ENCODE results near the gene CSNK2A2.

CSNK2A2 gene

DNA sequence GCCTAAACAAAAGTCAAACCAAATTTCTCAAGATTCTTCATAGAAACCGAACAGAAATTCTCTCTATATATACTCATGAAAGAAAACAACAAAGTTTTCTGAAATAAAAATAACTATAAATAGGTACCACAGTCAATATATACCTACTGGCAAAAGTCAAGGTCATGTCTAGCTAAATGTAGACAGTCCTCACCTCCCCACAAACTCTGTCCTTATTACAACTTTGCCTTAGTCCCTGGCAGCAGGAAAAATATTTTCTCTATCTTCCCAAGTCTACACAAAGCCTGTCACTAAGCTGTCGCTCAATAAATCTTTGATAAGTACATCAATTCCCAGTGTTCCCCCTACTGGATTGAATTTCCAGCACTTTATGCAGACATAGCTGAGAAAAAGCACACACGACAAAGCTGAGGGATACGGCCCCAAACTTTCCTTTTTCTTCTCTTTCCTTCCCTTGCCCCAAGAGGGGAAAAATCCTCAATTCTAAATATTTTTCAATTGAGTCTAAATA lies 71.4 kb downstream of the CSNK2A2 start:
- Histone ChIP-seq H3K27me3 (replicated peaks; ENCODE audit: insufficient read depth, low read length) (no peaks in the 10 kb centered on the region), H3K27ac (ENCODE audit: low read length) (no peak overlapping the region; the same call in 1 of the 2 replicates), H4K20me1 (ENCODE audit: insufficient read depth, low read length) (peaks cover 10% of the 10 kb centered on the region), H3F3A (ENCODE audit: insufficient read depth, low read length) (peaks cover 27% of the 10 kb centered on the region), H3K4me3 (ENCODE audit: low read length) (no peak overlapping the region), H3K79me2 (ENCODE audit: low read length) (peaks cover 70% of the 10 kb centered on the region), H3K9me3 (replicated peaks; ENCODE audit: insufficient read depth, low read length) (no peaks in the 10 kb centered on the region), H3K4me2 (ENCODE audit: low read depth, low read length) (peak overlapping the region; percentile 89; the same call in 1 of the 2 replicates), H3K36me3 (replicated peaks; ENCODE audit: insufficient read depth, low read length) (no peaks in the 10 kb centered on the region), H2AFZ (ENCODE audit: low read length) (no peak overlapping the region), H3K4me1 (ENCODE audit: low read length) (peaks cover 25% of the 10 kb centered on the region), H3K9ac (ENCODE audit: low read length) (peak overlapping the region; percentile 19; the same call in 1 of the 2 replicates), H3K9me2 (replicated peaks; ENCODE audit: insufficient read depth, low read length) (no peaks in the 10 kb centered on the region)
- no peak for DNase-seq
- TF ChIP-seq EZH2phosphoT487 (IDR thresholded peaks at IDR 0.05; ENCODE audit: low read length) (no peak), EZH2 (optimal IDR thresholded peaks at IDR 0.05; ENCODE audit: low read depth, low read length) (no peak)
- TF ChIP-seq, protein P1, sequence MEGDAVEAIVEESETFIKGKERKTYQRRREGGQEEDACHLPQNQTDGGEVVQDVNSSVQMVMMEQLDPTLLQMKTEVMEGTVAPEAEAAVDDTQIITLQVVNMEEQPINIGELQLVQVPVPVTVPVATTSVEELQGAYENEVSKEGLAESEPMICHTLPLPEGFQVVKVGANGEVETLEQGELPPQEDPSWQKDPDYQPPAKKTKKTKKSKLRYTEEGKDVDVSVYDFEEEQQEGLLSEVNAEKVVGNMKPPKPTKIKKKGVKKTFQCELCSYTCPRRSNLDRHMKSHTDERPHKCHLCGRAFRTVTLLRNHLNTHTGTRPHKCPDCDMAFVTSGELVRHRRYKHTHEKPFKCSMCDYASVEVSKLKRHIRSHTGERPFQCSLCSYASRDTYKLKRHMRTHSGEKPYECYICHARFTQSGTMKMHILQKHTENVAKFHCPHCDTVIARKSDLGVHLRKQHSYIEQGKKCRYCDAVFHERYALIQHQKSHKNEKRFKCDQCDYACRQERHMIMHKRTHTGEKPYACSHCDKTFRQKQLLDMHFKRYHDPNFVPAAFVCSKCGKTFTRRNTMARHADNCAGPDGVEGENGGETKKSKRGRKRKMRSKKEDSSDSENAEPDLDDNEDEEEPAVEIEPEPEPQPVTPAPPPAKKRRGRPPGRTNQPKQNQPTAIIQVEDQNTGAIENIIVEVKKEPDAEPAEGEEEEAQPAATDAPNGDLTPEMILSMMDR (IDR thresholded peaks at IDR 0.05; ENCODE audit: low read length), result no peak

DNA sequence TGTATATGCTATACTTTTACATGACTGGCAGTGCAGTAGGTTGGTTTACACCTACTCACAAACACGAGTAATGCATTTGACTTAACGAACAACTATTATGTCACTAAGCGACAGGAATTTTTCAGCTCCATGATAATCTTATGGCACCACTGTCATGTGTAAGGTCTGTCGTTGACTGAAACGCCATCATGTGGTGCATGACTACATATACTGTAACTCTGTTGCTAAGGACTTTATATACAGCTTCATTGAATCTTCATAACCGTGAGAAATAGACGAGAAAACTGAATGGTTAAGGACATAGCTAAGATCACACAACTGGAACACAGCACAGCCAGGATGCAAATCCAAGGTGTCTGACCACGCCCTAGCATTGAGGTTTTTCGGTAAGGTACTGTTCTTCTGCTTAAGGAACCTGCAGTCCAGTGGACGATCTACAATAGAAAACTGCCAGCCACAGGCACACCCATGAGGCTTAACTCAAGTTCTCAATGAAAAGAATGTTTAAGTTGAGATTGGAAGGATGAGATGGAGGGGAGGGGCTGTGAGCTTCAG lies 72.0 kb downstream of the CSNK2A2 start:
- H3F3A ChIP-seq (ENCODE audit: insufficient read depth, low read length), result peaks cover 28% of the 10 kb centered on the region
- H4K20me1 ChIP-seq (ENCODE audit: insufficient read depth, low read length), result peaks cover 16% of the 10 kb centered on the region
- H3K9ac ChIP-seq (ENCODE audit: low read length), result no peak overlapping the region
- no peaks in the 10 kb centered on the region for H3K9me3 ChIP-seq (replicated peaks; ENCODE audit: insufficient read depth, low read length)
- no peaks in the 10 kb centered on the region for H3K27me3 ChIP-seq (replicated peaks; ENCODE audit: insufficient read depth, low read length)
- TF ChIP-seq, protein P1 (IDR thresholded peaks at IDR 0.05; ENCODE audit: low read length), result no peak
- TF ChIP-seq EZH2phosphoT487 (IDR thresholded peaks at IDR 0.05; ENCODE audit: low read length), result no peak
- TF ChIP-seq EZH2 (optimal IDR thresholded peaks at IDR 0.05; ENCODE audit: low read depth, low read length), result no peak
- H3K4me1 ChIP-seq (ENCODE audit: low read length), result peaks cover 30% of the 10 kb centered on the region
- H3K9me2 ChIP-seq (replicated peaks; ENCODE audit: insufficient read depth, low read length), result no peaks in the 10 kb centered on the region
- H3K36me3 ChIP-seq (replicated peaks; ENCODE audit: insufficient read depth, low read length), result no peaks in the 10 kb centered on the region
- H3K79me2 ChIP-seq (ENCODE audit: low read length), result peaks cover 76% of the 10 kb centered on the region
- H3K4me2 ChIP-seq (ENCODE audit: low read depth, low read length), result no peak overlapping the region
- no peak overlapping the region for H3K27ac ChIP-seq (ENCODE audit: low read length)
- H3K4me3 ChIP-seq (ENCODE audit: low read length), result no peak overlapping the region
- no peak for DNase-seq
- no peak overlapping the region for H2AFZ ChIP-seq (ENCODE audit: low read length)

DNA sequence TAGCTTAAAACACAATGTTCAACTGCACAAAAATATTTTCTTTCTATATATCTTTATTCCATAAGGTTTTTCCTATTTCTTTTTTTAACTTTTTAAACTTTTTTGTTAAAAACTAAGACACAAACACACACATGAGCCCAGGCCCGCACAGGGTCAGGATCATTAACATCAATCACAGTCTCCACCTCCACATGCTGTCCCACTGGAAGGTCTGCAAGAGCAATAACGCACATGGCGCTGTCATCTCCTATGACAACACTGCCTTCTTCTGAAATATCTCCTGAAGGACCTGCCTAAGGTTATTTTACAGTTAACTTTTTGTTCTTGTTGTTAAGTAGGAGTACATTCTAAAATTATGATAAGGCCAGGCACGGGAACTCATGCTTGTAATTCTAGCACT lies 72.9 kb downstream of the CSNK2A2 start:
- H3K4me2 ChIP-seq (ENCODE audit: low read depth, low read length), result no peak overlapping the region
- peaks cover 30% of the 10 kb centered on the region for H3K4me1 ChIP-seq (ENCODE audit: low read length)
- no peak overlapping the region for H3K4me3 ChIP-seq (ENCODE audit: low read length)
- no peak for DNase-seq
- H3K27ac ChIP-seq (ENCODE audit: low read length), result no peak overlapping the region
- H3F3A ChIP-seq (ENCODE audit: insufficient read depth, low read length), result peaks cover 28% of the 10 kb centered on the region
- H3K9ac ChIP-seq (ENCODE audit: low read length), result no peak overlapping the region
- no peaks in the 10 kb centered on the region for H3K27me3 ChIP-seq (replicated peaks; ENCODE audit: insufficient read depth, low read length)
- no peaks in the 10 kb centered on the region for H3K9me3 ChIP-seq (replicated peaks; ENCODE audit: insufficient read depth, low read length)
- H4K20me1 ChIP-seq (ENCODE audit: insufficient read depth, low read length), result peaks cover 24% of the 10 kb centered on the region
- no peak overlapping the region for H2AFZ ChIP-seq (ENCODE audit: low read length)
- TF ChIP-seq EZH2 (optimal IDR thresholded peaks at IDR 0.05; ENCODE audit: low read depth, low read length), result no peak
- no peak for TF ChIP-seq EZH2phosphoT487 (IDR thresholded peaks at IDR 0.05; ENCODE audit: low read length)
- TF ChIP-seq, protein P1 (IDR thresholded peaks at IDR 0.05; ENCODE audit: low read length), result no peak
- peaks cover 85% of the 10 kb centered on the region for H3K79me2 ChIP-seq (ENCODE audit: low read length)
- no peaks in the 10 kb centered on the region for H3K9me2 ChIP-seq (replicated peaks; ENCODE audit: insufficient read depth, low read length)
- H3K36me3 ChIP-seq (replicated peaks; ENCODE audit: insufficient read depth, low read length), result no peaks in the 10 kb centered on the region

Measured in MM.1S (cell line).